NB4 (cell line): ENCODE data around the gene SBF1.

Source experiments
- DNase-seq: peaks from one replicate; pipeline ENCODE4 v3.0.0; 2010; ENCODE audit warnings: low read depth
- H3K4me3 ChIP-seq: one replicate; pipeline ENCODE4 v1.5.1; 2011; ENCODE audit warnings: mild to moderate bottlenecking, low read depth, low read length, moderate library complexity
- MYC ChIP-seq: IDR thresholded peaks from 2 replicates; pipeline ENCODE4 v1.6.1; 2011; ENCODE audit warnings: low read depth, low read length
- POLR2A ChIP-seq: IDR thresholded peaks from 2 replicates; pipeline ENCODE4 v1.6.1; 2011; ENCODE audit warnings: mild to moderate bottlenecking; ENCODE audit not compliant: insufficient read length; ENCODE audit errors: extremely low read depth
- TF ChIP-seq, protein P1 (sequence below): IDR thresholded peaks from 2 replicates; pipeline ENCODE4 v1.6.1; 2011; ENCODE audit warnings: low read depth, low read length
- TF ChIP-seq, protein P2 (sequence below): IDR thresholded peaks from one replicate; pipeline ENCODE4 v1.5.1; 2012; ENCODE audit warnings: low read depth, low read length

The SBF1 gene, protein sequence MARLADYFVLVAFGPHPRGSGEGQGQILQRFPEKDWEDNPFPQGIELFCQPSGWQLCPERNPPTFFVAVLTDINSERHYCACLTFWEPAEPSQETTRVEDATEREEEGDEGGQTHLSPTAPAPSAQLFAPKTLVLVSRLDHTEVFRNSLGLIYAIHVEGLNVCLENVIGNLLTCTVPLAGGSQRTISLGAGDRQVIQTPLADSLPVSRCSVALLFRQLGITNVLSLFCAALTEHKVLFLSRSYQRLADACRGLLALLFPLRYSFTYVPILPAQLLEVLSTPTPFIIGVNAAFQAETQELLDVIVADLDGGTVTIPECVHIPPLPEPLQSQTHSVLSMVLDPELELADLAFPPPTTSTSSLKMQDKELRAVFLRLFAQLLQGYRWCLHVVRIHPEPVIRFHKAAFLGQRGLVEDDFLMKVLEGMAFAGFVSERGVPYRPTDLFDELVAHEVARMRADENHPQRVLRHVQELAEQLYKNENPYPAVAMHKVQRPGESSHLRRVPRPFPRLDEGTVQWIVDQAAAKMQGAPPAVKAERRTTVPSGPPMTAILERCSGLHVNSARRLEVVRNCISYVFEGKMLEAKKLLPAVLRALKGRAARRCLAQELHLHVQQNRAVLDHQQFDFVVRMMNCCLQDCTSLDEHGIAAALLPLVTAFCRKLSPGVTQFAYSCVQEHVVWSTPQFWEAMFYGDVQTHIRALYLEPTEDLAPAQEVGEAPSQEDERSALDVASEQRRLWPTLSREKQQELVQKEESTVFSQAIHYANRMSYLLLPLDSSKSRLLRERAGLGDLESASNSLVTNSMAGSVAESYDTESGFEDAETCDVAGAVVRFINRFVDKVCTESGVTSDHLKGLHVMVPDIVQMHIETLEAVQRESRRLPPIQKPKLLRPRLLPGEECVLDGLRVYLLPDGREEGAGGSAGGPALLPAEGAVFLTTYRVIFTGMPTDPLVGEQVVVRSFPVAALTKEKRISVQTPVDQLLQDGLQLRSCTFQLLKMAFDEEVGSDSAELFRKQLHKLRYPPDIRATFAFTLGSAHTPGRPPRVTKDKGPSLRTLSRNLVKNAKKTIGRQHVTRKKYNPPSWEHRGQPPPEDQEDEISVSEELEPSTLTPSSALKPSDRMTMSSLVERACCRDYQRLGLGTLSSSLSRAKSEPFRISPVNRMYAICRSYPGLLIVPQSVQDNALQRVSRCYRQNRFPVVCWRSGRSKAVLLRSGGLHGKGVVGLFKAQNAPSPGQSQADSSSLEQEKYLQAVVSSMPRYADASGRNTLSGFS (N-terminal part only)

DNA sequence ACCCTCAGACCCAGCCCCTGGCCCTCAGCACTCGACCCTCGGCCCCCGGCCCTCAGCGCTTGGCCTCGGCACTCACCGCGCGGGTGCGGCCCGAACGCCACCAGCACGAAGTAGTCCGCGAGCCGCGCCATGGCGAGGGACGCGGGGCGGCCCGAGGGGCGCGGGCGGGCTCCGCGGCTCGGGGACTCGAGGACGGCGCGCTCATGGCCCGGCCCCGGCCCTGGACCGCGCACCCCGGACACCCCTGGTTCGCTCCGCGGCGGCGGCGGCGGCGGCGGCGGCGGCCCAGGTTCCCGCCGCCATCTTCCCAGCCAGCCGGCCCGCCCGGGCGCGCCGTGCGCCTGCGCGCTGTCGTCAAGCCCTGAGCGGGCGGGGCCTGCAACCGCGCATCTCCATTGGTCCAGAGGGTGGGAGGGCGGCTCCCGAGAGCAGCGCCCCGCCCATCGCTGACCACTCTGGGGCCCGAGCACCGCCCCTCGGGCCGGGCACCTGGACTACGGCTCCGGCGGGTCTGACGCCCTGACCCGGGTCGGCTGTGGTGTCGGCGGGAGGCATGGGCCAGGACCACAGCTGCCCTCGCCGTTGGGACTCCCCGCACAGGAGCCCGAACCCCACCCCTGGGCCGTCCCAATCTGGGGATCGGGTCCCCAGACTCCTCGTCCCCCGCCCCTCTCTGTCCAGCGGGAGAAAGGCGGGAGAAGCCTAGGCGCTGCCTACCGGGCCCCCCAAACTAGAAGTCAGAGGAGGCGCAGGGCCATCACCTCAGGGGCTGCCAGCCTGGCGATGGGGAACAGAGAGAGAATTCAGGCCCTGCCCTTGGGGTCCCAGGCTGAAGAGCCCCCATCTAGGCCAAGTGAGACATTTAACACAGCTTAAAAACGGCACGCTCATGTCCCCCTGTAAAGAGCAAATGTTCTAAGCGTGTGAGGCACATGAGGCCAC, at the start of gene SBF1:
Gene SBF1, minus strand, starts transcription at position 326 of the 942 bp plus-strand sequence. Its CDS starts 195 bp downstream, at position 131.
- peak; percentile 88 for DNase-seq
- TF ChIP-seq, protein P1, sequence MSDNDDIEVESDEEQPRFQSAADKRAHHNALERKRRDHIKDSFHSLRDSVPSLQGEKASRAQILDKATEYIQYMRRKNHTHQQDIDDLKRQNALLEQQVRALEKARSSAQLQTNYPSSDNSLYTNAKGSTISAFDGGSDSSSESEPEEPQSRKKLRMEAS: no peak
- TF ChIP-seq POLR2A: peak; percentile 49
- TF ChIP-seq MYC: no peak
- peak within 1 kb of the TSS; percentile 59 for H3K4me3 ChIP-seq

DNA sequence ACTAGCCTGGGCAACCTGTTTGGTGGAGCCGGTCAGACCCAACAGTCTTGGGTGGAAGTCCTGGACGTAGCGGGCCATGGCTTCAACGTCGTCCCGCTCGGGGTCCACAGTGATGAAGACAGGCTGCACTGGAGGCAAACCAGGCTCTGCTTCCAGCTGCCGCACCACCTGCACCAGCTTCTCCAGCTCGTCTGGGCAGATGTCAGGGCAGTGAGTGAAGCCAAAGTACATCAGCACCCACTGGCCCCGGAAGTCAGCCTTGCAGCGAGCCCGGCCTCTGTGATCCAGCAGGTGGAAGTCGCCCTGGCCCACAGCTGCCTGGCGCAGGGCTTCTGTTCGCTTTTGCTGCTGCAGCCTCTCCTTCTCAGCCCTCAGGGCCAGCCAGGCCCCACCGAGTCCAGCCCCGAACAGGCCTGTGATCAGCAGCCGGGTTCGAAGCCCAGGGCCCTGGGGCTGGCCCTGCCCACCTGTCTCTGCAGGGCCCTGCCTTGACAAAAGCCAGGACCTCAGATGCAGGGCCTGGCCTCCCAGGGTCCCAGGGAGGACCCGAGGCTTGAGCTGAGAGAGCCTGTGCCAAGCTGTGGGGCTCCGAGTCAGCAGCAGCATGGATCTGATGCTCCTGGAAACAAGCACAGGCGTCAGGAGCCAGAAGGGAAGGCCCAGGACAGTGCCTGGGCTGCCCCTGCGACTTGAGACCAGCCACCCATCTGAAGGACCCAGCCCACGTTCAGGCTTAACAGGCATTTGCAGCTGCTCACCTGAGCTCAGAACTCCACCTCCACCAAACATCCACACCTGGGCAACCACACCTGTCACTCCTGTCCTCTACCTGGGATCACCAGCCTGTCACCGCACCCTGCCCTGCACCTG, 49.2 kb upstream of the SBF1 start:
- H3K4me3 ChIP-seq: peak overlapping the region; percentile 74
- DNase-seq: no peak
- TF ChIP-seq MYC: no peak
- TF ChIP-seq, protein P1: no peak
- TF ChIP-seq, protein P2, sequence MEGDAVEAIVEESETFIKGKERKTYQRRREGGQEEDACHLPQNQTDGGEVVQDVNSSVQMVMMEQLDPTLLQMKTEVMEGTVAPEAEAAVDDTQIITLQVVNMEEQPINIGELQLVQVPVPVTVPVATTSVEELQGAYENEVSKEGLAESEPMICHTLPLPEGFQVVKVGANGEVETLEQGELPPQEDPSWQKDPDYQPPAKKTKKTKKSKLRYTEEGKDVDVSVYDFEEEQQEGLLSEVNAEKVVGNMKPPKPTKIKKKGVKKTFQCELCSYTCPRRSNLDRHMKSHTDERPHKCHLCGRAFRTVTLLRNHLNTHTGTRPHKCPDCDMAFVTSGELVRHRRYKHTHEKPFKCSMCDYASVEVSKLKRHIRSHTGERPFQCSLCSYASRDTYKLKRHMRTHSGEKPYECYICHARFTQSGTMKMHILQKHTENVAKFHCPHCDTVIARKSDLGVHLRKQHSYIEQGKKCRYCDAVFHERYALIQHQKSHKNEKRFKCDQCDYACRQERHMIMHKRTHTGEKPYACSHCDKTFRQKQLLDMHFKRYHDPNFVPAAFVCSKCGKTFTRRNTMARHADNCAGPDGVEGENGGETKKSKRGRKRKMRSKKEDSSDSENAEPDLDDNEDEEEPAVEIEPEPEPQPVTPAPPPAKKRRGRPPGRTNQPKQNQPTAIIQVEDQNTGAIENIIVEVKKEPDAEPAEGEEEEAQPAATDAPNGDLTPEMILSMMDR: no peak
- no peak for TF ChIP-seq POLR2A

DNA sequence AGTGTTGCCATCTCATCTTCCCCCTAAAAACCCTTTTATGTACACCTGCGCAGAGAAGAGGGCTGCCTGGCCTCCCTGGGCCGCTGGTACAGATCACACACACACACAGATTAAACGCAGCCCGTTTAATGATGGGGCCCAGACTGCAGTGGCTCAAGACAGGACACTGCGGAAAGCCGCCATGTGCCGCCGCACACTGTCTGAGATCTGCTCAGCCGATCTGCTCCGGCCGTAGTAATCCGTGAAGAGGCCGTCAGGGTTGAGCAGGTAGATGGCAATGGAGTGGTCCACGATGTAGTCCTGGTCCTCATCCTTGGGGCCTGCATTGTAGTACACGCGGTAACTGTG, 48.6 kb upstream of the SBF1 start:
- DNase-seq: no peak
- TF ChIP-seq, protein P2: no peak
- no peak overlapping the region for H3K4me3 ChIP-seq

DNA sequence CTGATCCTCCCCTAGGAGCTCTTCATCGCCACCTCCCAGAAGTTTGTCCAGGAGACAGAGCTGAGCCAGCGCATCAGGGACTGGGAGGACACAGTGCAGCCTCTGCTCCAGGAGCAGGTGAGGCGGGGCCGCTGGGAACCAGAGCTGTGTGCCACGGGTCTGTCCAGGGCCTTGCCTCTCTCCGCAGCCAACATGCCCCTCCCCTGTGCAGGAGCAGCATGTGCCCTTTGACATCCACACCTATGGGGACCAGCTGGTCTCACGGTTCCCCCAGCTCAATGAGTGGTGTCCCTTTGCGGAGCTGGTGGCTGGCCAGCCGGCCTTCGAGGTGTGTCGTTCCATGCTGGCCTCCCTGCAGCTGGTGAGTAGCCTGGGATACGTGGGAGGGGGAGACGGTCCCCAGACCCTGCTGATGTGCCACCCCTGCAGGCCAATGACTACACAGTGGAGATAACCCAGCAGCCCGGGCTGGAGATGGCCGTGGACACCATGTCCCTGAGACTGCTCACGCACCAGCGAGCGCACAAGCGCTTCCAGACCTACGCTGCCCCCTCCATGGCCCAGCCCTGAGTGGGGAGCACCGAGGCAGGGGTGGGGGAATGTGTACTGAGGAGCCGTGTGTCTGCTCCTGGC, 48.1 kb upstream of the SBF1 start:
- no peak for DNase-seq
- TF ChIP-seq, protein P1: no peak
- no peak for TF ChIP-seq POLR2A
- no peak for TF ChIP-seq MYC

DNA sequence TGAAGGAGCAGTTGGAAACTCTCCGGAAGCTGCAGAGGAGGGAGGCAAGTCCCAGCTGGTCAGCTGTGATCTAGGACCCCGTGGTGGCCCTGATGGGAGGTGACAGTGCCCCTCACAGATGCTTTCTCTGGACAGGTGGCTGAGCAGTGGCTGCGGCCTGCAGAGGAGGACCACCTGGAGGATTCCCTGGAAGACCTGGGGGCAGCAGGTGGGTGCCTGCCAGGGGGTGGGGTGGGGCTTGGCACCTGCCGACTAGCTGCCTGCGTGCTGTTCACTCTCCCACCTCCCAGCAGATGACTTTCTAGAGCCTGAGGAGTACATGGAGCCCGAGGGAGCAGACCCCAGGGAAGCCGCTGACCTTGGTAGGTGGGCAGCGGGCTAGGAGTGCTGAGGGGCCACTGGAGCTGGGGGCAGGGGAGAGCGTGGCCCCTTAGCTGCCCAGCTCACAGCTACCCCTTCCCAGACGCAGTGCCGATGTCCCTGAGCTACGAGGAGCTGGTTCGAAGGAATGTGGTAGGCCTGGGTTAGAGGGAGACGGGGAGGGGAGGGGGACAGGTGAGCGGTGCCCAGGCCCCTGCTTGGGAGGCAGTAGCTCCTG, 47.5 kb upstream of the SBF1 start:
- TF ChIP-seq POLR2A: no peak
- TF ChIP-seq, protein P2: no peak
- TF ChIP-seq, protein P1: no peak
- TF ChIP-seq MYC: no peak
- no peak for DNase-seq
- H3K4me3 ChIP-seq: no peak overlapping the region

More for the DNA sequence above, 48.1 kb upstream of the SBF1 start:
- no peak overlapping the region for H3K4me3 ChIP-seq
